GM19025 (cell line): ENCODE data around the gene COG2.
"Not testable (repeated sequence)": the region's sequence is repeated elsewhere in the genome, so short reads cannot be mapped to it uniquely, and the experiment has no call there.

Source experiments
- ATAC-seq: cut with Tn5 transposase; IDR thresholded peaks from one replicate; pipeline ENCODE4 v1.9.1; 2021; ENCODE audit warnings: mild to moderate bottlenecking, low read depth, moderate library complexity; ENCODE audit not compliant: unreplicated experiment

COG2 gene

DNA sequence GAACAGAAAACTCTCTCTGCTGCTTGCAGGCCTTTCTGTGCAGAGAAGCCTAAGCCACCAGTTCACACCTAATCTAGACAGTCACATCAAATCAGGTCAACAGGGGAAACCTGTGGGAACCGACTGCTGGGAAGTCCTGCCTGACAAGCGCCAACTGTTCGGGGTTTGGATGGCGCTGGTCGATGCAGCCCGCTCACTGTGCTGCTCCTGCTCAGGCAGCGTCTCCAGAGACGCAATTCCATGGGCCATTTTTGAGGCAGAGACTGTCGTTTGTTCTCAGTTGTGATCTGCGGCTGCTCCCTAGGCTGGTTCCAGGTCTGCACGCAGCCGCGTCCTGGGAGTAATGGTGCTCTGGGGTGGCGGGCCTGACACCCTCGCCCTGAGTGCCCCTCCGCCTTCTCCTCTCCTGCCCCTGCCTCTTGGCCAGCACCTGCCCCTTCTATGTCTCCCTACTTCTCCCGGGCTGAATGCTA, 70.2 kb downstream of the COG2 start:
- no peak for ATAC-seq

DNA sequence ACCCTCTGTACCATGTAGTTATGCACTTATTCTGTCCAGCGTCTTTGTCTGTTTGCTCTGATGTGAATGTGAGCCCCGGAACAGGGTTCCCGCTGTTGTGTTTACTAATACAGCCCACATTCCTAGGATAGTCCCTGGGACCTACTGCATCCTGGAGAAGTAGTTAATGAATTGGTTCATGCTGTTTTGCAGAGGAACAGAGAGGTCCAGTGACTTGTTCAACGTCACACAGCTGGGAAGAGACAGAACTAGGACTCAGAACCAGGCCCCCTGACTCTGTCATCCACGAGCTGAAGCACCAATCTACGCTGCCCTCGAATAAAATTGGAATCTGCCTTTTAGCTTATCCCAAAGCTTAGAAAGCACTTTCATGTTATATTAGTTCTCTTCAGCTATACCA, 70.9 kb downstream of the COG2 start:
- no peak for ATAC-seq

DNA sequence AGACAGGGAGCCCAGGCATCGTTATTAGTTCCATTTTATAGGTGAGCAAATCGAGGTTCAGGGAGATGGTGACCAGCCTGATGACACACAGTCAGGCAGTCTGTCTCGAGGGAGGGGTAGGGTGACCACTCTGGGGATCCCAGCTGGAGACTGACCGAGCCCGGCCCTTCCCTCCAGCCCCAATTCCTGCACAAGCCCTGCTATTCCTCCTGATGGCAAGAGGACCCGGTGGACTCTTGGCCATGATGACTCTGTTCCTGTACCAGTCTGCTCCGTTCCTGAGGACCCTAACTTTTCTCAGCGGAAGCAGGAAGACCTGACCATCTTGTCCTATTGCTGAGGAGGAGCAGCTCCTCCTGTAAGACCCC, 71.2 kb downstream of the COG2 start:
- no peak for ATAC-seq

DNA sequence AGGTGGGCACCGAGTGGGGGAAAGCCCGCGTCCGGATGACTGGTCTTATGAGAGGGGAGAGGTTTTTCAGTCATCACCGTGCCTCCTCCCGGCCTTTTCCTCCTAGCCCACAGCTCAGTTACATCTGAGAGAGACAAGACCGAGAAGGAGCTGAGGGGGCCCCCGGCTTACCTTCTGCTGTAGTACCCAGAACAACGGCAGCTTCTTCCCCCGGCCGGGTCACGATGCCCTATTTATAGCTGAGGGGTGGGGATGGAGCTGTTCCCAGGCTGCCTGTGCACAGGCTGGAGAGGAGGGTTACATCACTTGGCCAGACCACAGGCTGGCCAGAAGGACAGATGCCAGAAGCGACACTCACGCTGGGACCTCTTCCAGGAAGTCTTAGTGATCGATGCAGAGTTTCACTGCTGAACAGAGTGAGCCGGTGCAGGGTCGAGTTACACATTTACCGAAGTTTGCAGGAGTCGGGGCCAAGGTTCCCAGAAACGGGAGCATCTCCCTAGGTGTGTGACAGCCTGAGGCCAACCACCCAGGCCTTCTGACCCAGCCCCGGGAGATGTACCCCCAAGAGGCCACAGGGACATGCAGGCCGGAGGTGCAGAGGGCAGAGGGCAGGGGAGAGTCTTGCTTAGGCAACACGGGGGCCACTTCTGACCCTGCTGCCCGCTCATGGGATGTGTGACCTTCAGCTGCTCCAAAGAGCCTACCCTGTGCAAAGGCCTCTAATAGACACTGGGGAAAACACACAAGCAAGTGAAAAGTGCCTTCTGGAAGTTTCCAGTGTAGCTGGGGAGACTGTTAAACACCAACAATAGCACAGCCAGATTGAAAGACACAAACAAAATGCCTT, 71.9 kb downstream of the COG2 start, which contains the start of gene AGT:
AGT (minus strand) TSS at position 208 of the 850 bp plus-strand sequence. CDS start 3,299 bp downstream, outside the sequence.
- ATAC-seq = no peak

DNA sequence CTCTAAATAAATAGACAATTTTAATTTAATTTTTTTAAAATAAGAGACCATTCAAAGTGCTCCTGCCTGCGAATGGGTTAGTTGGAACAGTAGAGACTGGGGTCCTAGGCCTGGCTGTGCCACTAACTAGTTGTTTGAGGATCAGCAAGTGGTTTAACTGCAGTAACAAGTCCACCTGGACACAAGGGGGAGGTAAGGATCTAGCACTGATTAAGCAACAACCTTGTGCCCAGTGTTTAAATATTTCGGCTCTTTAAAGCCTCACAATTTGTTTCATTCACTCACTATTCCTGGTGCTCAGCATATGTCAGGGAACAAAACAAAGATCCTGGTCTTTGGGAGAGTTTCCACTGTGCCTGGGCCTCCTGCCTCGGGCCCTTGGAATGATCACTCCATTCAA, 73.2 kb downstream of the COG2 start:
- ATAC-seq = no peak

DNA sequence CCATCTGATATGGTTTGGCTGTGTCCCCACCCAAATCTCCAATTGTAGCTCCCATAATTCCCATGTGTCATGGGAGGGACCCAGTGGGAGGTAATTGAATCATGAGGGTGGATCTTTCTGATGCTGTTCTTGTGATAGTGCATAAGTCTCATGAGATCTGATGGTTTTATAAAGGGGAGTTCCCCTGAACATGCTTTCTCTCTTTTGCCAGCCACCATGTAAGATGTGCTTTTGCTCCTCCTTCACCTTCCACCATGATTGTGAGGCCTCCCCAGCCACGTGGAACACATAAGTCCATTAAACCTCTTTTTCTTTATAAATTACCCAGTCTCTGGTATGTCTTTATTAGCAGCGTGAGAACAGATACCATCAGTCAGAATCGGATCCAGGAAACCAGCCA, 74.2 kb downstream of the COG2 start:
- ATAC-seq = not testable (repeated sequence)

DNA sequence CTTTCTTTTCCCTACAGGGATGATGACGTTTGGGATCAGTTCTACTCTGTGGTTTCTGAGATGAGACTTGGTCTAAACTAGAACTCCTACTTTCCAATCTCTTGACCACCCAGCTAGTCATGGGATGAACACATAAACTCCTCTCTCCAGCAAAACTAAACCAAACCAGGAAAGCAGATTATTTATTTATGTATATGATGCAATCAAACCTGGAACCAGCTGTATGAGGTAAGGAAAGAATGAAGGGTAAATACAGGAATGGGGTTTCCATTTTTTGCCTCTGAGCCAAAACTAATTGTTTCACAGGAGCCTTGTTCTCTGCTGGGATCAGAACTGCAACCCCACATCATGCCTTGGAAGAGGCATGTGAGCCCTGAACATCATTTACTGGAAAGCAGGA, 75.0 kb downstream of the COG2 start:
- ATAC-seq = no peak

DNA sequence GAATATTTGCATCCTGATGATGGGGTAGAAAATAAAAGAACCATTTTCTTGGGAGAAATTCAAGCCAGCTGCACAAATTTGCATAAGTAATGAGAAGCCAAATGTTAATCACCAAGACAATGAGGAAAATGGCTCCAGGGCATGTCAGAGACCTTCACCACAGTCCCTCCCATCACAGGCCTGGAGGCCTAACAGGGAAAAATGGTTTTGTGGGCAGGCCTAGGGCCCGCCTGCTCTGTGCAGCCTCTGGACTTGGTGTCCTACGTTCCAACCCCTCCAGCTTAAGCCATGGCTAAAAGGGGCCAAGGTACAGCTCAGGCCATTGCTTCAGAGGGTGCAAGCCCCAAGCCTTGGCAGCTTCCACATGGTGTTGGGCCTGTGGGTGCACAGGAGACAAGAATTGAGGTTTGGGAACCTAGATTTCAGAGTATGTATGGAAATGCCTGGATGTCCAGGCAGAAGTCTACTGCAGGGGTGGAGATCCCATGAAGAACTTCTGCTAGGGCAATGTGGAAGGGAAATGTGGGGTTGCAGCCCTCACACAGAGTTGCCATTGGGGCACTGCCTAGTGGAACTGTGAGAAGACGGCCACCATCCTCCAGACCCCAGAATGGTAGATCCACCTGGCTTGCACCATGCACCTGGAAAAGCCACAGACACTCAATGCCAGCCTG, 79.7 kb downstream of the COG2 start:
- not testable (repeated sequence) for ATAC-seq

DNA sequence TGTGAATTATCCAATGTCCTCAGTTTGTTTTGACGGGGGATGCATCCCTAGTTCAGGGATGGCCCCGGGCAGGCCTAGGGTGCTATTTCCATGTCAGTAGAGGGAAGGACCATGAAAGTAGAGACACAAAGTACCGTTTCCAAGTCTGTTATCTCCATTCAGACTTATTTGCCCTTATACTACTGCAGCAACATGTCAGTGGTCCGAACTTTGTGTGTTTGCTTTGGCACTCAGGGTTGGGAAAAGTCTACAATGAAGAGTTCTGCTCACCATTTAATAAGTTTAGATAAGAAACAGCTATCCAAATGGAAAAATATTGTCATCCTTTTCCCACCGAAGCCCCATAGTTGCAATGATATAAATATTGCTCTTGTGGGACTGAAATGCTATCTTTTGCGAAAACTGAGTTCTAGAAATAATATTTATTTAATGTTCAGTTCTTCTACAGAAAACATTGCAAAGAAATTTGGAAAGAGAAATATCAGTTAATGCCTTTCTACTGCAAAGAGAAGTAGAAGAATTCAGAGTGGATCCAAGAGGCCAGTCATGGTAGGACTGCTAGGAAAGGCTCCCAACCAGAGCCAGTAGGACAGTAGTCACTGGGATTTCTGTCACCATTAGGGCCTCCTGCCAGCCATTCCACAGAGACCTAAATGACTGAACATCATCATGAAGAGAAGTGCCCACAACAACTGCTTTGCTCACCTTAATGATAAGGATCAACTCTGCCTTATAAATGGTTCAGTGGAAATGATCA, 83.2 kb downstream of the COG2 start:
- ATAC-seq = no peak

DNA sequence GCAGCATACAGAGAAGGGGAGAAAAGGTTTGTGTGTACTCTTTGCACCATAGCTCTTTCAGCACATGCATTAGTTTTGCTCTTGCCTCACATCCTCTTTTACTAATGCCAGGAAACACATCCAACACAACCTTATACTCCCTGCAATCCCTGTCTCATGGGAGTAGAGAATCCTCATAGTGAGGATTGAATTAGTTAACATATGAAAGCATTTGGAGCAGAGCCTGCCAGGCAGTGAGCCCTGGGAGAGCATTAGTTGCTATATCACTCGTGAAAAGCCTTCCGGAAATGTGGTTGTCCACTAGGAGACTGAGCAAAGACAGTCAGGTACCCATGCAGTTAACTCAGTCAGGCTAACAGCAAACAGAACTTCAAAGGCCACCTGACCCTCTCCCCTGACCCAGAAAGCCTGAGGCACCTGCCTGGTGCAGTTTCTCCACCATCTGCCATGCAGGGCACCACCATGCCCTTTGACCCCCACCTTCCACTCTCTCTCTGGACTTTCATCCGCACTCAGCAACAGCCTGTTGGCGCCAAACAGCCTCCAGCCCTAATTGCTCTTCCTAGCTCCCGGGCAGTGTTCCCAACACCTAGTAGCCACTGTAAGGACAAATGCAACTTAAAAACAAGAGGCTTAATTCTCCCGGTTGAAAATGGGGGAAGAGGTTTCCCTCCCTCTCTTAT, 86.6 kb downstream of the COG2 start:
- ATAC-seq = no peak

DNA sequence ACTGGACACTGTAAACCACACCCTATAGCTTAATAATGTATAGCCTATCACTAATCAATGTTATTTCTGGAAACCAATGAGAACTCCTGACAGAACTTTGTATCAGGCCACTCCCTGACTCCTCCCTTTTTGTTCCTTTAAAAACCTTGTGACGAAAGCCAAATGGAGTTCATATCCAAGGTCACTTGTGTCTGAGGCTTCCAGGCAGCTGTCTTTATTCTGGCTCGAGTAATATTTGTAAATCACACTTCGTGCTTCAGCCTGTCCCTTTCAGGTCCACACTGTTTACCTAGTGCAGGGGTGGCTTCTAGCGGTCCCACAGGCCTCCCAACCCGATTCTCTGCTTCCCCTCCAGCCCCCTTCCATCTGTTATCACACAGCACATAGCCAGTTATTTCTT, 88.7 kb downstream of the COG2 start:
- ATAC-seq = no peak

DNA sequence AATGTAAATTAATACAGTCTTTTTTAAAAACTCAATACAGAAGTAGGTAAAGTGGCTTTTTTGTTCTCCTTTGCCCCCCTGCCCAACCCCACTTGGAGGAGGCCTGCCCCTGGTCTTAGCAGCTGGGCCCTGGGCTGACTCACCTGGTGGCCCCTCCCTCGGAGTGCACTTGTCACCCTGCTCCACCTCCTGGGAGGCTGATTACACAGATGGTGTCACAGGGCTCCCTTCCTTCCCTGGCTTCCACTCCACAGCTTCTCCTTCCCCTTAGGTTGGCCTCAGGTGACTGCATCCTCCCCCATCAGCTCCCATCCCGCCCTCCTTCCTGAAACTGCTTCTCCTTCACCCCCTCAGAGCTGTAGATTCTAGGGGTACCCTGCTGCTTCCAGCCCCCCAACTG, 93.2 kb downstream of the COG2 start:
- ATAC-seq = no peak

DNA sequence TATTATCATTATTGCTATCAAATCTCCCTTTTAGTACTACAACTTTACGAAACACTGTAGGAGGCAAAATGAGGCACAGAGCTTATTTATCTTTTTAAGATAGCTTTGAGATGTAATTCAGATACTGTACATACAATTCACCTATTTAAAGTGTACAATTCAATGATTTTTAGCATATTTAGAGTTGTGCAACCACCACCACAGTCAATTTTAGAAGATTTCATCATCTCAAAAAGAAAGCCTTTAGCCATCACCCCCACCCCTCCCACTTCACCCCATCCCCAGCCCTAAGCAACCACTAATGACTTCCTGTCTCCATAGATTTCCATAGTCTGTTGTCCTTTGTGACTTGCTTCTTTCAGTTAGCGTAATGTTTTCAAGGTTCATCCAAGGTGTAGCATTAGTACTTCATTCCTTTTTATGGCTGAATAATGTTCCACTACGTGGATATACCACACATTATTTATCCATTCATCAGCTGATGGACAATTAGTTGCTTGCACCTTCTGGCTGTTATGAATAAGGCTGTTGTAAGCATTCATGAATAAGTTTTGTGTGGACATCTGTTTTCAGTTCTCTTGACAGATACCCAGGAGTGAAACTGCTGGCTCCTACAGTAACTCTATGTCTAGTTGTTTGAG, 95.5 kb downstream of the COG2 start:
- ATAC-seq = no peak

DNA sequence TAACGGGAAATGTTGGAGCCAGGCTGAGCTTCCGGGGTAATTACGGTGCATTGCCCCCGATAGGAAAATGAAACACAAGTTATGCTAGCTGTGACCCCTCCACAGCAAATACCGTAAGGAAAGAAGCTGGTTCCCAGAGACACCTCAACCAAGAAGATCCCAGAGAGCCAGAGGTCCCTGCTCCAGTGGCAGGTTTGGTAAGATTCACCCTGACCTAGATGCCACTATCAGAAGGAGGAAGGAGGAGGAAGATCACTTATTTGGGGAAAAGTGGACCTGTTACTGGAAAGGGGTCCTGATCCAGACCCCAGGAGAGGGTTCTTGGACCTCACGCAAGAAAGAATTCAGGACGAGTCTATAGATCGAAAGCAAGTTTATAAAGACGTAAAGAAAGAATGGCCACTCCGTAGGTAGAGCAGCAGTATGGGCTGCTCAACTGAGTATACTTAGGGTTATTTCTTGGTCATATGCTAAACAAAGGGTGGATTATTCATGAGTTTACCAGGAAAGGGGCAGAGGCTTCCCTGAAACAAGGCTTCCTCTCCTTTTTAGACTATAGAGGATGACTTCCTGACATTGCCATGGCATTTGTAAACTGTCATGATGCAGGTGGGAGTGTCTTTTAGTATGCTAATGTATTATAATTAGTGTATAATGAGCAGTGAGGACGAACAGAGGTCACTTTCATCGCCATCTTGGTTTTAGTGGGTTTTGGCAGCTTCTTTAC, 97.4 kb downstream of the COG2 start:
- ATAC-seq = no peak
